ENCODE results near the gene MZT2A. TPM values are rescaled to one million over a fixed set of nuclear protein-coding genes. Genes with fewer than 3 reads are reported as not detected.
"Not testable (repeated sequence)": the region's sequence is repeated elsewhere in the genome, so short reads cannot be mapped to it uniquely, and the experiment has no call there.

MZT2A gene
- total RNA-seq, 1 donor from 2014 or later: 217 TPM

- H3K27me3 ChIP-seq (ENCODE audit: low read depth); H3K9me3 ChIP-seq (replicated peaks); intact Hi-C loops (cut with micrococcal nuclease); DNase-seq: not testable (repeated sequence)
- Histone ChIP-seq H3K4me3 (peak overlapping the region; percentile 61), H3K36me3 (peaks cover 21% of the 10 kb centered on the region), H3K4me1 (peaks cover 18% of the 10 kb centered on the region), H3K27ac (replicated peaks) (peak overlapping the region; percentile 91)
These were observed 13.2 kb downstream of the MZT2A start for GRCh38 chr2:131478850-131479461.

DNA sequence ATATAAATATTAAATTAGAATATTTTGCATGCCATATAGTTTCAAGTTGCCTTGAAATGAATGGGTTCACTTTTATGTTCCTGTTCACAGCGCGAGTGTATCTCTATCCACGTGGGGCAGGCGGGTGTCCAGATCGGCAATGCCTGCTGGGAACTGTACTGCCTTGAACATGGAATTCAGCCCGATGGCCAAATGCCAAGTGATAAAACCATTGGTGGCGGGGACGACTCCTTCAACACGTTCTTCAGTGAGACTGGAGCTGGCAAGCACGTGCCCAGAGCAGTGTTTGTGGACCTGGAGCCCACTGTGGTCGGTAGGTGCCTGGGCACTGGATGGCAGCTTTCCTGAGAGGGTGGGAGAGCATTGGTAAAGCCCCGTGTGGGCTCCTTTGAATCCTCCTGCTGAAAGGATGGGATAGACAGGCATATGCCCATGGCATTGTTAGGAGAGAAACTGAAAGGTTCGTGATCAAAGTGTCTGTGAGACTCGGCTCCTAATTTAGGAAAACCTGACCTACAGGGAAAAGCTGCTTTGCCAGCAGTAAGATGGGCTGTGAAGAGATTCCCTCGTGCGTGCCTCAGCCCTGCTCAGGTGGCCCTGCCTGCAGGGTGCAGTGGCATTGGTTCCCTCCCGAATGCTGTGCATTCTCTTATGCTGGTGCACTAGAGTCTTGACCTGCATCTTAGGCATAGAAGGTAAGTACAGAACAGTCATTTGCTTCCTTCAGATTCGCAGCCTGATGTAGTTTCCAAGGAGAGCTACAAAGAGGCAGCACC is 13.9 kb downstream of the MZT2A start:
- H3K9me3 ChIP-seq (replicated peaks); intact Hi-C loops (cut with micrococcal nuclease); H3K27me3 ChIP-seq (ENCODE audit: low read depth): not testable (repeated sequence)
- H3K4me1 ChIP-seq: peaks cover 13% of the 10 kb centered on the region
- peak overlapping the region; percentile 91 for H3K27ac ChIP-seq (replicated peaks)
- H3K4me3 ChIP-seq: peak overlapping the region; percentile 27
- DNase-seq: peak; percentile 60
- peaks cover 17% of the 10 kb centered on the region for H3K36me3 ChIP-seq

DNA sequence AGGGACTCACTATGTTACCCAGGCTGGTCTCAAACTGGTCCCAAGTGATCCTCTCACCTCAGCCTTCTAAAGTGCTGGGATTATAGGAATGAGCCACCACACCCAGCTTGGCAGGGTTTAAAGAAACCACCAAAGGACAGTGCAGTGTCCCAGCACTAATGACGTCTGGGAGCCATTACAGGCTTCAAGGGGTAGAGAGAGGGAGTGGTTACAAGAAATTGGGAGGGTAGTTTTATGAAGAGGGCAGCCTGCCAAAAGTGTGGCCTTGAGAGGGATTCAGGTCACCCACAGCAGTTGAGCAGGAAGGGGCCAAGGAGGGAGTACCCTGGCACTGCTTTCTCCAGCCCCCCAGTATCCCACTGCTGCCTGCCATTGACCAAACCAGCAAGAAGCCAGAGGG is 15.0 kb downstream of the MZT2A start:
- peak overlapping the region; percentile 91 for H3K27ac ChIP-seq (replicated peaks)
- H3K9me3 ChIP-seq (replicated peaks); H3K4me3 ChIP-seq; intact Hi-C loops (cut with micrococcal nuclease); H3K27me3 ChIP-seq (ENCODE audit: low read depth); H3K36me3 ChIP-seq; DNase-seq: not testable (repeated sequence)
- peaks cover 10% of the 10 kb centered on the region for H3K4me1 ChIP-seq

GRCh38 chr2:131476363-131476762 is 15.8 kb downstream of the MZT2A start:
- peaks cover 10% of the 10 kb centered on the region for H3K4me1 ChIP-seq
- H3K9me3 ChIP-seq (replicated peaks); H3K36me3 ChIP-seq; H3K4me3 ChIP-seq; H3K27me3 ChIP-seq (ENCODE audit: low read depth); H3K27ac ChIP-seq (replicated peaks); DNase-seq; intact Hi-C loops (cut with micrococcal nuclease): not testable (repeated sequence)

DNA sequence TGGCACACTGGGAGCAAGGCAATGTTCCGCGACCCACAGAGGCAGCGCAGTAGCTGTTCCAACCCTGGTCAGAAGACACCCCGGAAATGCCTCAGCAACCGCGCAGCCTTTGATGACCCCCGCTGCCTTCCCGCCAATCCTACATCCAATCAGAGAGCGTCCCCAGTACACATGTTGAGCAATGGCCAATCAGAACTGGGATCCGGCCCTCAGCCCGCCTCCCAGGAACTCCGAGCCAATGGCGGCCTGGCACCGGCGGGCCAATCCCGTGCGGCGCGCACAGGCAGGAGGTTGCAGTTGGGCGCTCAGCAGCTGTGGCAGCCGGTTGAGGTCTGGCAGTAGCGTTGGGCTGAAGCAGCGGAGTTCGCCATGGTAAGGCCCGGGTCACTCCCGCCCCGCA is 16.4 kb downstream of the MZT2A start, which contains the start of gene TUBA3D:
TUBA3D (plus strand) TSS at position 289 of the 400 bp plus-strand sequence; CDS start at position 370, 81 bp downstream.
- intact Hi-C loops (cut with micrococcal nuclease): no loop called here
- Histone ChIP-seq H3K27ac (replicated peaks) (peak within 1 kb of the TSS; percentile 91), H3K36me3 (peaks cover 4% of the 10 kb centered on the region), H3K4me1 (peaks cover 10% of the 10 kb centered on the region), H3K9me3 (replicated peaks) (no peaks in the 10 kb centered on the region), H3K27me3 (ENCODE audit: low read depth) (no peaks in the 10 kb centered on the region), H3K4me3 (no peak within 1 kb of the TSS)
- DNase-seq: no peak
- no peak for TF ChIP-seq CTCF (IDR thresholded peaks at IDR 0.05; ENCODE audit: borderline replicate concordance)

DNA sequence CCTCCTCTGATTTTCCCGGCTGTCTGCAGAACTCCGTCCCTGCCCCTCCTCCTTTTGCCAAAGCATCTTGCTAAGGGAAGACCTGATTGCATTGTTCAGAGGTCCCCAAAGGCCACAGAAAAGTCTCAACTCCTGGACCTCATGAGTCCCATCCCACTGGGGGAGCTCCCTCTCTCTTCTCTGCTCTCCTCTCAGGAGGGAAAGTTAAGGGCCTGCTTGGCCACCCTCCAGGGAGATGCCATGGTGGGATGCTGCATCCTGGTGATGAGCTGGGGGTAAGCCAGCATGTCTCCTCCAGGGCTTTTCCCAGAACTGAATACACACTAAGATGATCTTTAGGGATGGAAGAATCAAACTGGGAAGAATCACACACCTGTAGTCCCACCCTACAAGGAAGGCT is 18.9 kb downstream of the MZT2A start:
- H3K27me3 ChIP-seq (ENCODE audit: low read depth); H3K4me3 ChIP-seq; DNase-seq; H3K36me3 ChIP-seq; intact Hi-C loops (cut with micrococcal nuclease); H3K9me3 ChIP-seq (replicated peaks); H3K27ac ChIP-seq (replicated peaks): not testable (repeated sequence)
- H3K4me1 ChIP-seq: peaks cover 10% of the 10 kb centered on the region

GRCh38 chr2:131471624-131472023 is 20.6 kb downstream of the MZT2A start:
- DNase-seq: peak; percentile 83
- H3K27ac ChIP-seq (replicated peaks): peak overlapping the region; percentile 69
- intact Hi-C loops (cut with micrococcal nuclease): not testable (repeated sequence)

DNA sequence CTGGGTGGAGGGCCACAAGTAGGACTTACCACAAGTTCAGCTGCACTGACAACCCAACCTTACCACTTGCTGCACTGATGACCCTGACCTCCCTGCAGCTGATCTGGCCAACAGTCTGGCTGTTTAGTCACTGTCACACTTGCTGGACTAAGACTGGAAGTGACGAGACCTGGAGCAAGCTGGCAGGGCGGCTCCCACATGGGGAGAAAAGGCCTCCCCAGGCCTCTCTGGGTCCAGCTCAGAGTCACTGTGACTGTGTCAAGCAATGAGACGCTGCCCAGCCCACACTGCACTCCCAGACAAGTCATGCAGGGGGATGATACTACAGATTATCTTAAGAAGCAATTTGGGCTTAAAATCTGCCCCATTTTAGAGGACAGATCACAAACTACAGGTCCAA is 21.3 kb downstream of the MZT2A start:
- H3K4me3 ChIP-seq; H3K4me1 ChIP-seq; H3K36me3 ChIP-seq; H3K27me3 ChIP-seq (ENCODE audit: low read depth); intact Hi-C loops (cut with micrococcal nuclease); DNase-seq; H3K9me3 ChIP-seq (replicated peaks): not testable (repeated sequence)
- H3K27ac ChIP-seq (replicated peaks): peak overlapping the region; percentile 69

More at GRCh38 chr2:131471624-131472023, 20.6 kb downstream of the MZT2A start:
- not testable (repeated sequence) for H3K27me3 ChIP-seq (ENCODE audit: low read depth); H3K4me3 ChIP-seq; H3K4me1 ChIP-seq; H3K36me3 ChIP-seq; H3K9me3 ChIP-seq (replicated peaks)

DNA sequence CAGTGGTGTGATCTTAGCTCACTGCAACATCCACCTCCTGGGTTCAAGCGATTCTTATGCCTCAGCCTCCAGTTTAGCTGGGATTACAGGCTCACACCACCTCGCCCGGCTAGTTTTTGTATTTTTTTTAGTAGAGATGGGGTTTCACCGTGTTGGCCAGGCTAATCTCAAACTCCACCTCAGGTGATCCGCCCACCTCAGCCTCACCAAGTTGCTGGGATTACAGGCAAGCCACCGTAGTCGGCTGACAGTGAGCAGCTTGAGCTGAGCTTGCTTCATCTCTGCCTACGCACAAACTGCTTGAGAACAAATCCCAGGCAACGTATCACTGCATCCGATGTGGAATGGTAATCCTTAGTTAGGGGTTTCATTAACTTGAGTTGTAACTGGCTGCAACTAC is 24.5 kb downstream of the MZT2A start:
- DNase-seq; intact Hi-C loops (cut with micrococcal nuclease); H3K4me1 ChIP-seq; H3K27me3 ChIP-seq (ENCODE audit: low read depth); H3K4me3 ChIP-seq; H3K36me3 ChIP-seq; H3K27ac ChIP-seq (replicated peaks); H3K9me3 ChIP-seq (replicated peaks): not testable (repeated sequence)

DNA sequence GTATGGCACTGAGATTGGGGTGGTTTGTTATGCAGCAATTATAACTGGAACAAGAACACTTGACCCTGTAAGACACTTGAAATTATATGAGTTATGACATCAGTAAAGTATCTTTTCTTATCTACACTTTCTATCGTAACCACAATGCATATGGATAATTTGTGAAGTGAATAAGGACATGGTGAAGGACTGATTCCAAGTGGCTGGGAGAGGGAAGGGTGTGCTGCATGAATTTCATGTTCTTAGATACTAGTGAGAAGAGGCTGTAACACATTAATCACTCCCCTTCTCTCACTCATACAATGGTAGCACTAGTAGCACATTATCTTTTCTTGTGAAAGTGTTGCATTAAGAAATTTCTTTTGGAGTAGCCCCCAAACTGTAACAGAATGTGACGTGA is 37.3 kb downstream of the MZT2A start:
- H3K4me3 ChIP-seq; H3K27ac ChIP-seq (replicated peaks); H3K9me3 ChIP-seq (replicated peaks); DNase-seq; H3K36me3 ChIP-seq; intact Hi-C loops (cut with micrococcal nuclease); H3K4me1 ChIP-seq: not testable (repeated sequence)
- H3K27me3 ChIP-seq (ENCODE audit: low read depth): peaks cover 11% of the 10 kb centered on the region

GRCh38 chr2:131451265-131451949 is 40.8 kb downstream of the MZT2A start:
- H3K4me1 ChIP-seq; H3K9me3 ChIP-seq (replicated peaks); intact Hi-C loops (cut with micrococcal nuclease): not testable (repeated sequence)

GRCh38 chr2:131447981-131448380 is 44.2 kb downstream of the MZT2A start:
- intact Hi-C loops (cut with micrococcal nuclease); H3K36me3 ChIP-seq; H3K27ac ChIP-seq (replicated peaks); DNase-seq; H3K9me3 ChIP-seq (replicated peaks); H3K27me3 ChIP-seq (ENCODE audit: low read depth); H3K4me1 ChIP-seq; H3K4me3 ChIP-seq: not testable (repeated sequence)

More at GRCh38 chr2:131451265-131451949, 40.8 kb downstream of the MZT2A start:
- not testable (repeated sequence) for H3K27me3 ChIP-seq (ENCODE audit: low read depth); H3K4me3 ChIP-seq; H3K27ac ChIP-seq (replicated peaks); DNase-seq; H3K36me3 ChIP-seq
